ENCODE results near the gene ALPL. TPM values are rescaled to one million over a fixed set of nuclear protein-coding genes. Genes with fewer than 3 reads are reported as not detected.
A peak's percentile ranks its signal among the peaks of the same experiment; 100 is the strongest.

Gene ALPL
- polyA plus RNA-seq, 2 of the 4 experiments (the other 2 are of a cell fraction), result 0.06 to 0.31 TPM

- POLR2A ChIA-PET, result interaction anchor here (0.6 to 0.8 kb wide), 2 partner anchors 16 to 17 kb away, joined by 3 read pairs; no protein-coding TSS in a partner anchor
- CTCF ChIA-PET, result interaction anchor here (5.0 kb wide), 1 partner anchor 36 kb away, joined by 20 read pairs; no protein-coding TSS in a partner anchor
- Histone ChIP-seq H3K27ac (peak overlapping the region; percentile 85 to 92), H3K4me3 (peak overlapping the region; percentile 58), H3K4me1 (peaks cover 50% of the 10 kb centered on the region), H3K9me3 (no peaks in the 10 kb centered on the region), H3K4me2 (peak overlapping the region; percentile 97)
- FAIRE-seq (no peak), ATAC-seq (peak; percentile 36 to 51), DNase-seq (ENCODE audit: low read depth in 1 of 2, low spot score in 1 of 2) (no peak)
- TF ChIP-seq POLR2A (IDR thresholded peaks at IDR 0.05; ENCODE audit: low read length), result 0 out of 2 replicates have a peak, but pooled peaks have one; percentile 11
- TF ChIP-seq RCOR1 (IDR thresholded peaks at IDR 0.05; ENCODE audit: low read depth, low read length), result no peak
- TF ChIP-seq ZNF302 (CRISPR knock-in tag; IDR thresholded peaks at IDR 0.05), result no peak
- TF ChIP-seq CEBPB (IDR thresholded peaks at IDR 0.05), result peak in 1 of 2 experiments; percentile 37; a peak in 1 of 4 replicates
- WGBS (ENCODE audit: missing lambda C conversion rate), result 23% methylated on average over 10 of the region's 62 CpGs
Measured at GRCh38 chr1:21622466-21623315, 113.5 kb downstream of the ALPL start.

GRCh38 chr1:21623410-21623961 is 114.3 kb downstream of the ALPL start:
- 0% methylated on average over 6 of the region's 10 CpGs for WGBS (ENCODE audit: missing lambda C conversion rate)
- TF ChIP-seq EHF (CRISPR knock-in tag; IDR thresholded peaks at IDR 0.05) (0 out of 2 replicates have a peak, but pooled peaks have one; percentile 57), HOXB5 (CRISPR knock-in tag; IDR thresholded peaks at IDR 0.05) (0 out of 2 replicates have a peak, but pooled peaks have one; percentile 43), EHMT2 (IDR thresholded peaks at IDR 0.05; ENCODE audit: low read depth) (no peak), RAD21 (conservative IDR thresholded peaks at IDR 0.05 in 1 of 2, IDR thresholded peaks at IDR 0.05 in 1 of 2) (no peak), MAX (IDR thresholded peaks at IDR 0.05) (peak; percentile 15; the same call in 1 of the 2 replicates), HOXB13 (CRISPR knock-in tag; IDR thresholded peaks at IDR 0.05; ENCODE audit: low read depth) (0 out of 2 replicates have a peak, but pooled peaks have one; percentile 39), JUNB (IDR thresholded peaks at IDR 0.05) (no peak), ELK1 (IDR thresholded peaks at IDR 0.05; ENCODE audit: low read depth, low read length) (no peak), TP53 (CRISPR knock-in tag; IDR thresholded peaks at IDR 0.05) (no peak)
- ATAC-seq (peak in 1 of 2 experiments; percentile 46; a peak in 3 of 6 replicates), DNase-seq (ENCODE audit: low read depth in 1 of 2, low spot score in 1 of 2) (peak in 1 of 2 experiments; percentile 80), FAIRE-seq (no peak)
- ChIA-PET POLR2A (no interaction called here), CTCF (interaction anchor here (5.0 kb wide), 1 partner anchor 35 kb away, joined by 20 read pairs; no protein-coding TSS in a partner anchor)
- H3K27ac ChIP-seq, result peak overlapping the region; percentile 85 to 92
- peak overlapping the region; percentile 97 for H3K4me2 ChIP-seq
- H3K4me3 ChIP-seq, result no peak overlapping the region
- H3K4me1 ChIP-seq, result peaks cover 50% of the 10 kb centered on the region
- no peaks in the 10 kb centered on the region for H3K9me3 ChIP-seq

- Histone ChIP-seq H3K9me3 (no peaks in the 10 kb centered on the region), H3K27ac (peak overlapping the region; percentile 85 to 92), H3K4me2 (peak overlapping the region; percentile 97; the same call in 2 of the 3 replicates), H3K4me3 (no peak overlapping the region), H3K4me1 (peaks cover 61% of the 10 kb centered on the region)
- DNase-seq (ENCODE audit: low read depth in 1 of 2, low spot score in 1 of 2) (no peak), FAIRE-seq (no peak), ATAC-seq (no peak)
- ChIA-PET CTCF (interaction anchor here (0.6 to 5.0 kb wide), 4 partner anchors 14 to 1014 kb away, joined by 3 to 20 read pairs (median 4); no protein-coding TSS in a partner anchor), POLR2A (no interaction called here)
- TF ChIP-seq MYC (IDR thresholded peaks at IDR 0.05; ENCODE audit: borderline replicate concordance, low read length) (no peak), FOSL2 (IDR thresholded peaks at IDR 0.05) (no peak), FOSL2 (CRISPR knock-in tag; IDR thresholded peaks at IDR 0.05) (no peak), SMC3 (IDR thresholded peaks at IDR 0.05) (no peak), ZNF302 (CRISPR knock-in tag; IDR thresholded peaks at IDR 0.05) (no peak), KDM5A (IDR thresholded peaks at IDR 0.05) (no peak), POLR2AphosphoS2 (conservative IDR thresholded peaks at IDR 0.05; ENCODE audit: low read length) (no peak), ESRRA (IDR thresholded peaks at IDR 0.05; ENCODE audit: borderline replicate concordance, low read length) (no peak), RARB (CRISPR knock-in tag; IDR thresholded peaks at IDR 0.05) (no peak), RFX5 (IDR thresholded peaks at IDR 0.05) (no peak), HES2 (IDR thresholded peaks at IDR 0.05) (no peak), GATA3 (IDR thresholded peaks at IDR 0.05; ENCODE audit: borderline replicate concordance) (no peak)
- WGBS (ENCODE audit: missing lambda C conversion rate), result 66% methylated on average over 3 of the region's 11 CpGs
Measured at GRCh38 chr1:21624571-21625389, 115.6 kb downstream of the ALPL start.

Measured in A549 (cell line).